GM19468 (cell line): ENCODE measurements around the gene BMPR1B.

Experiments used
- ATAC-seq: cut with Tn5 transposase; IDR thresholded peaks from one replicate; pipeline ENCODE4 v1.9.1; 2021; ENCODE audit warnings: mild to moderate bottlenecking, moderate library complexity, moderate number of reproducible peaks; ENCODE audit not compliant: unreplicated experiment; ENCODE audit errors: extremely low read depth

The BMPR1B gene

DNA sequence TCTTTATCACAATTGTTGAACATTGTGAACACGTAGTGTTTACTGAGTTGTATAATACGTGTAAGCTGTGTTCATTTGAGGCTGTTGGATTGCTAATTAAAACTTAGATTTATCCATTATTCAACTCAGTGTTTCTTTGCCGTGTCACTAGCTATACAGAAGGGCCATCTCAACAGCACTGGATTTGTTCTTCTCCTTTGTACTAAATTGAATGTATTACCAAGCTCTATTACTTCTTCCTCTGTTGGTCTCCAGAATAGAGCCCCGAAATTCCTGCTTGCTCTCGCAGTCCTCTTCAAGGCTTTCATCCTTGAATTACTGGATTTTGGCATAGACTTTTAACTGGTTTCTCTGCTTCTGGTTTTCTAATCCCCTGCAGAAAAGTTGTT is 182.8 kb downstream of the BMPR1B start:
- no peak for ATAC-seq

DNA sequence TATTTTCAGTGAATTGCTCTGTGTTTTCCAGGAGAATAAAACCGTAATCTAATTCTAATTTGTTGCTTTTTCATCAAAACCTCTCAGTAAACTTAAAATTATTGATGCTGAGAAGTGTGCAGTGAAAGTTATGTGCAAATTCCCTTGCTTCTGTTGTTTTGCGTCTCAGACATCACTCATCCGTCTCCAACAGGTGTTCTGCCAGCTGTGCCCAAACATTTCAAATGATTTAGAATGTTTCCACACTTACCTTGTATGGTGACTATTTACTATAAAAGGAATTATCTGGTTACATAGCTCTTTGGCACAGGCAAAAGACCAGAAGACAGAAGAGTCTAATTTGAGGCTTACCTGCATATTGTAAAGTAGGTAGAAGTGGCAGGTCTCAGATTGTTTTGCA is 184.0 kb downstream of the BMPR1B start:
- ATAC-seq: no peak

GRCh38 chr4:94944726-94945125 is 187.0 kb downstream of the BMPR1B start:
- no peak for ATAC-seq

DNA sequence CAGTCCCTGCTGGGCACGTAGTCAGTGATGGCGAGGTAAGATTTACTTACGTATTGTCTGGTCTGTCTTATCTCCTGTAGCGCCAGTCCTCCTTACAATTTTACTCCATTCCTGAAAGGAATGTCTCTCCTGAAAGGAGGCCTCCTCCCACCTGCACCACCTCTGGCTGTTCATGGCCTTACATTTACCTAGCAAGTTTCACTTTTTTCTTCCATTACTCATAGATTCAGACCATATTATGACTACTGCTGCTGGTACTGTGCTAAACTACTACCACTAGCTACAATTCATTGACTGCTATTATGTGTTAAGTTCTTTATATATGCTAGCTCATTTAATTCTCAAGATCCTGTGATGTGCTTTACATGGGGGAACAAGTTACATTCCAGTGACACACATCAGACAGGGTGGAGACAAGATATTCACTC is 189.9 kb downstream of the BMPR1B start:
- no peak for ATAC-seq

GRCh38 chr4:94954251-94954650 is 196.5 kb downstream of the BMPR1B start:
- ATAC-seq: no peak

GRCh38 chr4:94957030-94957429 is 199.3 kb downstream of the BMPR1B start:
- no peak for ATAC-seq

DNA sequence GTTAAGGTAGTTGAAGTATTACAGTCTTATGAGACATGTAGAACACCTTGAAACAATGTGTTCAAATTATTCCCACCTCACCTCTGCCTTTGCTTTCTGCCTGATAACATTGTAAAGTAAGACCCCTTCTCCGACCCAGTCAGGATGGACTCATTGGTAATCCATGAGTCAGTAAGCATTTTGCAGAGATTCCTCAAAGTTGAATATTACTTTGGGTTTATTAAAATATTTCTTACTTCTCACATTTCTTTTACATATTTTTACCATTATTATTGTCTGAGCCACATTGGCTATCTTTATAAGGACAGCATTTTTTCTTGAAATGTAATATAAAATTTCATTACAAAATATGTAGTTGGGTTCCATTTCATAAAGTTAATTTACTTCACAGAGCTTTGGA is 201.6 kb downstream of the BMPR1B start:
- no peak for ATAC-seq

DNA sequence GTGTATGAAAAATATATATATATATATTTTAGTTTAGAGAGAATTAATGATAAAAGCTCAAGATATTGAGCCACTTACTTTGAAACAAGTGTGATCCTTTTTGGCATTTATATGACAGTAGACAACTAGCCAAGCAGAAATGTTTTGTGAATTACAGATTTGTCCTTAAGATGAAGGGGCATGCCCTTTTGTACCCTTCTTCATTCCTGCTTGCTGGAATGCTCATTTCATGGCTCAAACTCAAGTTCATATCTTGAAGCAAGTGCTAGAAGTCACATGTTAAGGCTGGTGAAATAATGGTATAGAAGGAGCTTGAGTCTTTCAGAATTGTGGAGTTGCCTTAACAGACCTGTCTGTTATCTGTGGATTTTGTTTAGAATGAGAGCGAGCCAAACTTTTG is 203.0 kb downstream of the BMPR1B start:
- no peak for ATAC-seq

GRCh38 chr4:94961420-94961819 is 203.7 kb downstream of the BMPR1B start:
- ATAC-seq: no peak

DNA sequence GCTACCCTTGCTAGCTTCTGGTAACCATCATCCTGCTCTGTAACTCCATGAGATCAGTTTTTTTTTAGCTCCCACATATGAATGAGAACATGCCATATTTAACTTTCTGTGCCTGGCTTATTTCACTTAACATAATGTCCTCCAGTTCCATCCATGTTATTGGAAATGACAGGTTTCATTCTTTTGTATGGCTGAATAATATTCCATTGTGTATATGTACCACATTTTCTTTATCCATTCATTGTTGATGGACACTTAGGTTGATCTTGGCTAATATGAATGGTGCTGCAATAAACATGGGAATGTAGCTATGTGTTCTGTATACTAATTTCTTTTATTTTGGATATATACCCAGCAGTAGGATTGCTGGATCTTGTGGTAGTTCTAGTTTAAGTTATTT is 204.7 kb downstream of the BMPR1B start:
- no peak for ATAC-seq

DNA sequence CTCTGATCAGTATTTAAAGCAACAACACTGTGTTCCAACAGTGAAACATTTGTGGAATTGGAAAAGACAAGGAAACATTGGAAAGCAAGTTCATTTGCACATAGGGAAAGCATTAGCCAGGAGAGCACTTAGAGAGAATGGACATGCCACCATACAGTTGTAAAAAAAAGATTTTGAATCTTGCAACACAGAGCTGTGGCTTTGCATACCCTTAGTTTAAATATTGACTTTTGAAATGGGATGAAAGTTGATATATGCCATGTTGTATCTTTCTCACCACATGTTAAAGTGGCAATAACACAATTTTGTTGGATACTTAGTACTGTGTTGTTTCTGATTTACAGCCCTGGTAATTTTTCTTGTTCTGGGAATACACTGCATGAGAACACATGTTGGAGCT is 208.1 kb downstream of the BMPR1B start:
- no peak for ATAC-seq

- ATAC-seq: no peak
Measured at GRCh38 chr4:94968493-94968892, 210.7 kb downstream of the BMPR1B start.

GRCh38 chr4:94970650-94971049 is 212.9 kb downstream of the BMPR1B start:
- ATAC-seq: no peak

DNA sequence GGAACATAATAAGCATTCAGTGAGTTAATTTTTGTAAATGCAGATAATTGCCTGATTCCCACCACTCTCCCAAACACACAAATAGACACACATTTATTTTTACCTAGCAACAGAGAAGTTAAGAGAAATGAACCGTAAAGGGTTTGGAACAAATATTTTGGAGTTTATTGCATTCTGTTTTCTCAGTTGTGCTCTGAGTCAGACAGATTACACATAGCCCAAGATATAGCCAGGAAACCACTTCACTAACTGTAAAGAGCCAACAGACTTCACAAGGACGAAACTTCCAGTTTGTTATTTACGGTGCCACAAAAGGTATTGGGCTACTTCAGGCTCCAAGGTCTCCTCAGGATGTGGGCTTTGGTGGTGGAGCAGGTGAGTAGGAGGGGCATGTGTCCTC is 217.0 kb downstream of the BMPR1B start:
- no peak for ATAC-seq

DNA sequence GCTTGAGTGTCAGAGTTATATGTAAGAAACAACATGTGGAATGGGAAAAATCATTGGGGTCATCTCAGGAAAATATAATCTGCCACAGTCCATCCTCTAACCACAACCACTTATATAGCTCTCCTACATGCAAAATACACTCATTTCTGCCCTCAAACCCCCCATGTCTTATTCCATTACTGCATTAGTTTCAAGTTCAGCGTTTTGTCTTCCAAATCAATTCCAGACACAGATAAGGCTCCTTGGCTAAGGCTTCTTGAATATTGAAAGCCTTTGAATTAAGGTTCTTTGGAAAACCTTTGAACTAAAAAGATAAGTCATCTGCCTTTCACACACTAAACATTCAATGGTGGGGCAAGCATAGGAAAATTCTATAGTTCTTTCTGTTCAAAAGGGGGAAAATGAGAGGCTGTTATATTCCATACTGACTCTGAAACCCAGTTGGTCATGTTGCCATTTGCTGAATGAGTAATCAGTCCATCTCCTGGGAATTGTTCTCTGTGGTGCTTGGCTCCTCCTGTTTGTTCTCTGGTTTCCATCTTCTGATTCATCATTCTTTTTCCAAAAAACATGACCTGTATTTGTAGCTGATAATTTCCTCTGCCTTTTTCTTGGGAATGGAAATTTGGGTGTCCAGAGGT is 218.7 kb downstream of the BMPR1B start:
- no peak for ATAC-seq

- ATAC-seq: no peak
Measured at GRCh38 chr4:94978904-94979303, 221.1 kb downstream of the BMPR1B start.

- no peak for ATAC-seq
Measured at GRCh38 chr4:94979621-94980020, 221.9 kb downstream of the BMPR1B start.

- ATAC-seq: no peak
Measured at GRCh38 chr4:94995684-94996394, 238.1 kb downstream of the BMPR1B start.

- no peak for ATAC-seq
Measured at GRCh38 chr4:95000076-95000648, 242.4 kb downstream of the BMPR1B start.

GRCh38 chr4:95004912-95005311 is 247.2 kb downstream of the BMPR1B start:
- ATAC-seq: no peak

DNA sequence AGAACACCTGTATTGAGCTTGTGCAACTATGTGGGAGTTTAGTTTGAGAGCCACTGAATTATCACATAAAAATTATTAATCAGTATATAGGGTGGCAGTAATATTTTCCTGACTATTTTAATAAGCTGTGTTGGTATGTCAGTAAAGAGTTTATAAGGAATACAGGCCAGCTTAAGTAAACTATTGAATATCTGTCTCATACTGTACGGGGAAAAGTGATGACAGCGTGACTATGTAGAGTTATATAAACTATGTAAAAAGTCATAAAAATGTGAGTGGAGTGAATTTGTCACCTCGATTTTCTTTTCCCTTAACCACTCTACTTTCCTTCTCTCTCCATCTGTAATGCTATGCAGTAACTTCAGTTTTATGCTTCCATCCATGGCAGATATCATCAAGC is 250.2 kb downstream of the BMPR1B start:
- ATAC-seq: no peak

DNA sequence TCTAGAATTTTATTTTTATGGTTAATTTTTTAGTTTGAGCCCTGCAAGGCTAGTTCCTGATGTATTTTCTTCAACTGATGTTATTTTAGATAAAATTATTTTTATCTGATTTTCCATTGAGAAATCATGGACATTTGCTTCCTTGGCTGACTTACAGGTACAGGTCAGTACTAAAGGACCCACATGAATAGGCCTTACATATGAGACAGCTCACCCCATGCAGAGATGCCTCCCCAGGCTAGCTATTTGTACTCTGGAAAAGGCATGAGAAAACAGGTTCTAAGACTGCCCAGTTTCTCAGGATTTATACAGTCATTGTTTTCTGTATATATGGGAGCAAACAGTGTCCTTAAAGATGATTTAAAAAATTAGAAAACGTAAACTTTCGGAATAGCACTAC is 255.5 kb downstream of the BMPR1B start:
- no peak for ATAC-seq
